Testis (tissue), 2 donors: ENCODE results near the gene LPAR1.

Source experiments
- POLR2A ChIP-seq: fragments of 450-650 bp; IDR thresholded peaks from one replicate; pipeline ENCODE4 v1.6.1; 2017; ENCODE audit warnings: antibody characterized with exemption, mild to moderate bottlenecking, moderate library complexity
- TF ChIP-seq, protein P1 (sequence below), 3 experiments: fragments of 450-650 bp in 2 of 3; fragments of 200-600 bp in 1 of 3; sonication (generic) in 1 of 3; IDR thresholded peaks; one replicate each; pipeline ENCODE4 v1.5.1; 2016 to 2019; ENCODE audit warnings: antibody characterized with exemption in 3 of 3, mild to moderate bottlenecking in 2 of 3, moderate library complexity in 1 of 3

DNA sequence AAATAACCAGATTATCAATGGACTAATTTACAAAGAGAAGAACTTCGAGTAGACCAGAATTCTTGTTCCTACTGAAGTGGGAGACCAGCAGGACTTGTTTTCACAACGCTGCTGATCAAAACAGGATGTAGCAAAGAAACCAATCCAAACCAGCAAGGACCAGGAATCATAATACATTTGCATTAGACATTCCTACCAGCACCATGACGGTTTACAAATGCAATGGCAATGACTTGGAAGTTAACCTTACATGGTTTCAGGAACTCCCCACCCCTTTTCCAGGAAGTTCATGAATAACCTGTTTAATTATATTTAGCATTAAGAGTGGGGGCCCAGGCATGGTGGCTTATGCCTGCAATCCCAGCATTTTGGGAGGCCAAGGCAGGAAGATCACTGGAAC is 100.0 kb downstream of the LPAR1 start:
- TF ChIP-seq, protein P1, sequence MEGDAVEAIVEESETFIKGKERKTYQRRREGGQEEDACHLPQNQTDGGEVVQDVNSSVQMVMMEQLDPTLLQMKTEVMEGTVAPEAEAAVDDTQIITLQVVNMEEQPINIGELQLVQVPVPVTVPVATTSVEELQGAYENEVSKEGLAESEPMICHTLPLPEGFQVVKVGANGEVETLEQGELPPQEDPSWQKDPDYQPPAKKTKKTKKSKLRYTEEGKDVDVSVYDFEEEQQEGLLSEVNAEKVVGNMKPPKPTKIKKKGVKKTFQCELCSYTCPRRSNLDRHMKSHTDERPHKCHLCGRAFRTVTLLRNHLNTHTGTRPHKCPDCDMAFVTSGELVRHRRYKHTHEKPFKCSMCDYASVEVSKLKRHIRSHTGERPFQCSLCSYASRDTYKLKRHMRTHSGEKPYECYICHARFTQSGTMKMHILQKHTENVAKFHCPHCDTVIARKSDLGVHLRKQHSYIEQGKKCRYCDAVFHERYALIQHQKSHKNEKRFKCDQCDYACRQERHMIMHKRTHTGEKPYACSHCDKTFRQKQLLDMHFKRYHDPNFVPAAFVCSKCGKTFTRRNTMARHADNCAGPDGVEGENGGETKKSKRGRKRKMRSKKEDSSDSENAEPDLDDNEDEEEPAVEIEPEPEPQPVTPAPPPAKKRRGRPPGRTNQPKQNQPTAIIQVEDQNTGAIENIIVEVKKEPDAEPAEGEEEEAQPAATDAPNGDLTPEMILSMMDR (IDR thresholded peaks at IDR 0.05), result no peak
- no peak for TF ChIP-seq POLR2A
